ENCODE measurements around the gene ZNF783. TPM values are rescaled to one million over a fixed set of nuclear protein-coding genes. Genes with fewer than 3 reads are reported as not detected.

The ZNF783 gene
- total and polyA plus RNA-seq, 9 of the 15 experiments (the other 6 are each of a cell fraction or from before 2014, with no cell fraction given): 0.66 to 11.2 (median 5.4) TPM

DNA sequence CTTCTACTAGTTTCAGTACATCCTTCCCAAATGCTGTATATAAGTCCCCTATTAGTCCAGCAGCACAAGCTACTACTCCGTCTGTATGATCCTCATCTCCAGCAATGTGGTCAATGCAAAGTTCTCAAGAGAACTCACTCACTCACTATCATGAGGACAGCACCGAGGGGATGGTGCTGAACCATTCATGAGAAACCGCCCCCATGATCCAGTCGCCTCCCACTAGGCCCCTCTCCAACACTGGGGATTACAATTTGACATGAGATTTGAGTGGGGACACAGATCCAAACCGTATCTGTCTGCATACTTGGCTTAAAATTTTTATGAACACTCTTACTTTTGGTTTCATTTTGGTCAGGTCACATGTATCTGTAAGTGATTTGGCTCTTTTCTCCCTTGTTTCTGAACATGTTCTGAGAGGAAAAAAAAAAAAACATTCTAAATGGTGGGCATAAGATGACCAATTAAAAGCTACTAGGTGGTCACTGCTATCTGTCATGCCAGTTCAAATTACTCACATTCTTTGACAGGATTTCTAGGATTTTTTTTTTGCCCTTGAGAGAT, 60.1 kb downstream of the ZNF783 start (continued):
- TF ChIP-seq, protein P1, sequence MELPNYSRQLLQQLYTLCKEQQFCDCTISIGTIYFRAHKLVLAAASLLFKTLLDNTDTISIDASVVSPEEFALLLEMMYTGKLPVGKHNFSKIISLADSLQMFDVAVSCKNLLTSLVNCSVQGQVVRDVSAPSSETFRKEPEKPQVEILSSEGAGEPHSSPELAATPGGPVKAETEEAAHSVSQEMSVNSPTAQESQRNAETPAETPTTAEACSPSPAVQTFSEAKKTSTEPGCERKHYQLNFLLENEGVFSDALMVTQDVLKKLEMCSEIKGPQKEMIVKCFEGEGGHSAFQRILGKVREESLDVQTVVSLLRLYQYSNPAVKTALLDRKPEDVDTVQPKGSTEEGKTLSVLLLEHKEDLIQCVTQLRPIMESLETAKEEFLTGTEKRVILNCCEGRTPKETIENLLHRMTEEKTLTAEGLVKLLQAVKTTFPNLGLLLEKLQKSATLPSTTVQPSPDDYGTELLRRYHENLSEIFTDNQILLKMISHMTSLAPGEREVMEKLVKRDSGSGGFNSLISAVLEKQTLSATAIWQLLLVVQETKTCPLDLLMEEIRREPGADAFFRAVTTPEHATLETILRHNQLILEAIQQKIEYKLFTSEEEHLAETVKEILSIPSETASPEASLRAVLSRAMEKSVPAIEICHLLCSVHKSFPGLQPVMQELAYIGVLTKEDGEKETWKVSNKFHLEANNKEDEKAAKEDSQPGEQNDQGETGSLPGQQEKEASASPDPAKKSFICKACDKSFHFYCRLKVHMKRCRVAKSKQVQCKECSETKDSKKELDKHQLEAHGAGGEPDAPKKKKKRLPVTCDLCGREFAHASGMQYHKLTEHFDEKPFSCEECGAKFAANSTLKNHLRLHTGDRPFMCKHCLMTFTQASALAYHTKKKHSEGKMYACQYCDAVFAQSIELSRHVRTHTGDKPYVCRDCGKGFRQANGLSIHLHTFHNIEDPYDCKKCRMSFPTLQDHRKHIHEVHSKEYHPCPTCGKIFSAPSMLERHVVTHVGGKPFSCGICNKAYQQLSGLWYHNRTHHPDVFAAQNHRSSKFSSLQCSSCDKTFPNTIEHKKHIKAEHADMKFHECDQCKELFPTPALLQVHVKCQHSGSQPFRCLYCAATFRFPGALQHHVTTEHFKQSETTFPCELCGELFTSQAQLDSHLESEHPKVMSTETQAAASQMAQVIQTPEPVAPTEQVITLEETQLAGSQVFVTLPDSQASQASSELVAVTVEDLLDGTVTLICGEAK (IDR thresholded peaks at IDR 0.05): peak; percentile 61; the same call in 1 of the 2 replicates
- TF ChIP-seq, protein P1 (CRISPR knock-in tag; IDR thresholded peaks at IDR 0.05): no peak
- TF ChIP-seq CBX1 (IDR thresholded peaks at IDR 0.05; ENCODE audit: low read depth): 0 out of 2 replicates have a peak, but pooled peaks have one; percentile 22
- no peak for TF ChIP-seq SIN3B (IDR thresholded peaks at IDR 0.05; ENCODE audit: low read depth)
- TF ChIP-seq POLR2A (conservative IDR thresholded peaks at IDR 0.05): peak; percentile 55; the same call in 1 of the 2 replicates
- TF ChIP-seq CBFA2T2 (conservative IDR thresholded peaks at IDR 0.05): no peak
- no peak for TF ChIP-seq ZBTB17 (CRISPR knock-in tag; IDR thresholded peaks at IDR 0.05)
- peak; percentile 39; the same call in 1 of the 2 replicates for TF ChIP-seq MTA3 (IDR thresholded peaks at IDR 0.05; ENCODE audit: borderline replicate concordance)
- TF ChIP-seq YY1 (IDR thresholded peaks at IDR 0.05; ENCODE audit: borderline replicate concordance in 1 of 3, control insufficient read depth in 1 of 3, extremely low read depth in 1 of 3, insufficient read depth in 3 of 3, insufficient read length in 1 of 3, insufficient replicate concordance in 2 of 3, low read depth in 1 of 3, low read length in 2 of 3): no peak
- no peak for TF ChIP-seq ATF1 (CRISPR knock-in tag; IDR thresholded peaks at IDR 0.05)
- TF ChIP-seq ATF1 (tag; IDR thresholded peaks at IDR 0.05): 0 out of 2 replicates have a peak, but pooled peaks have one; percentile 38
- no peak for TF ChIP-seq RB1 (IDR thresholded peaks at IDR 0.05; ENCODE audit: low read depth)
- TF ChIP-seq NEUROD1 (IDR thresholded peaks at IDR 0.05; ENCODE audit: borderline replicate concordance, low read depth, low read length, partially characterized antibody): no peak
- TF ChIP-seq HLTF (IDR thresholded peaks at IDR 0.05): no peak
- TF ChIP-seq PCBP2 (IDR thresholded peaks at IDR 0.05; ENCODE audit: low read depth, low read length, poor library complexity, severe bottlenecking): no peak
- no peak for TF ChIP-seq TCF7L2 (IDR thresholded peaks at IDR 0.05; ENCODE audit: low read depth, low read length)
- TF ChIP-seq PHF8 (IDR thresholded peaks at IDR 0.05; ENCODE audit: borderline replicate concordance, low read length): 0 out of 2 replicates have a peak, but pooled peaks have one; percentile 19
- TF ChIP-seq EHMT2 (IDR thresholded peaks at IDR 0.05): peak; percentile 45; the same call in 1 of the 2 replicates
